CD8-positive, alpha-beta memory T cell (primary cell): ENCODE results near the gene TTC4. TPM values are rescaled to one million over a fixed set of nuclear protein-coding genes. Genes with fewer than 3 reads are reported as not detected.

ENCODE experiments used
- CTCF ChIA-PET: fragments of 350-600 bp; sonication (Branson Sonifier 250); formaldehyde crosslinking; loops from one replicate; lab custom pipeline; 2021; ENCODE audit warnings: antibody characterized with exemption; lab: Charles Lee
- POLR2A ChIA-PET: fragments of 350-600 bp; sonication (Branson Sonifier 250); formaldehyde crosslinking; loops from one replicate; lab custom pipeline; 2021; ENCODE audit warnings: antibody characterized with exemption; lab: Charles Lee
- DNase-seq, 5 donors: peaks; one replicate each; pipeline versions ENCODE4 v3.0.0 to v3.0.0-alpha.2; 2020 to 2022; ENCODE audit warnings: mixed read lengths in 1 of 5
- H3K27ac ChIP-seq: one replicate; pipeline ENCODE4 v1.7.0; 2013; ENCODE audit warnings: low read depth, mild to moderate bottlenecking, low read length, moderate library complexity
- H3K27me3 ChIP-seq: 2 replicates; pipeline ENCODE4 v1.7.0; 2013; ENCODE audit warnings: low read length, mild to moderate bottlenecking; ENCODE audit not compliant: insufficient read depth, poor library complexity, severe bottlenecking
- H3K36me3 ChIP-seq: 2 replicates; pipeline ENCODE4 v1.7.0; 2013; ENCODE audit warnings: mild to moderate bottlenecking, low read length, moderate library complexity; ENCODE audit not compliant: insufficient read depth
- H3K4me1 ChIP-seq: 2 replicates; pipeline ENCODE4 v1.7.0; 2013; ENCODE audit warnings: mild to moderate bottlenecking, low read length, moderate library complexity; ENCODE audit not compliant: insufficient read depth
- H3K4me3 ChIP-seq: 2 replicates; pipeline ENCODE4 v1.7.0; 2013; ENCODE audit warnings: mild to moderate bottlenecking, low read length
- H3K9me3 ChIP-seq: 2 replicates; pipeline ENCODE4 v1.7.0; 2013; ENCODE audit warnings: mild to moderate bottlenecking, low read length
- H3K27ac Mint-ChIP-seq, 8 donors: one replicate each; pipeline ENCODE4 v1.8.0; 2020 to 2021; ENCODE audit warnings: mixed read lengths in 8 of 8, mild to moderate bottlenecking in 6 of 8, inconsistent platforms in 3 of 8, moderate library complexity in 3 of 8
- H3K27me3 Mint-ChIP-seq, 2 donors: one replicate each; pipeline ENCODE4 v1.8.0; 2020 to 2021; ENCODE audit warnings: mixed read lengths in 2 of 2, mild to moderate bottlenecking in 1 of 2, moderate library complexity in 1 of 2
- H3K36me3 Mint-ChIP-seq, 3 donors: one replicate each; pipeline ENCODE4 v1.8.0; 2020 to 2021; ENCODE audit warnings: mixed read lengths in 3 of 3, inconsistent platforms in 1 of 3, mild to moderate bottlenecking in 1 of 3
- H3K4me1 Mint-ChIP-seq, 3 donors: one replicate each; pipeline ENCODE4 v1.8.0; 2020 to 2021; ENCODE audit warnings: mixed read lengths in 3 of 3, inconsistent platforms in 1 of 3, mild to moderate bottlenecking in 1 of 3
- H3K4me3 Mint-ChIP-seq, 7 donors: one replicate each; pipeline ENCODE4 v1.8.0; 2020 to 2021; ENCODE audit warnings: mixed read lengths in 7 of 7, mild to moderate bottlenecking in 6 of 7, moderate library complexity in 4 of 7, inconsistent platforms in 2 of 7
- H3K9me3 Mint-ChIP-seq, 5 donors: one replicate each; pipeline ENCODE4 v1.8.0; 2020 to 2022; ENCODE audit warnings: mixed read lengths in 5 of 5, mild to moderate bottlenecking in 3 of 5, moderate library complexity in 2 of 5, inconsistent platforms in 1 of 5
- polyA plus RNA-seq: library from polyadenylated mRNA; unstranded; fragments of 300-500 nt; fragmentation: Illumina TruSeq; gene quantifications from one replicate; pipeline ENCODE4 v1.2.3, GENCODE V29; 2021
- total RNA-seq, 2 experiments: library from RNA; stranded (reverse); gene quantifications; one replicate each; pipeline ENCODE4 v1.2.3, GENCODE V29; 2021

TTC4 gene
- total and polyA plus RNA-seq, 3 experiments from 2014 or later: 23.8 to 47.5 (median 47.0) TPM

DNA sequence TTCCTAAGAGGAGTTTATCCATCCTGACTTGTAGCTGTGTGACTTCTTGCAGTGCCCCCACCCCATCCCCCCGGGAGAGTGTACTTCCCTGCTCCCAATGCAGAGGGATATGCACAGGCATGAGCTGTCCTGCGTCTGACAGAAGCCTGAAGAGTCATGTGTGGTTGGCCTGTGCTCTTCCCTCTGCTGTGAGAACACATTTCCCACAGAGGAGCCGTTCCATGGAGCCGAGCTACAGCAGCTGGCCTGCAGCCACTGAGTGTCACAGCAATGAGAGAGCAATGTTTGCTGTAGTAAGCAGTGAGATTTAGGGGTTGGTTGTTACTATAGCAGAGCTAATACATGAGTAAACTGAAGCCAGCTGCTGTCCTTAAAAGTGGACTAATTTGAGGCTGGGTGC lies 26.6 kb downstream of the TTC4 start:
- peaks cover 0 to 66% (median 14%) of the 10 kb centered on the region in 3 donors for H3K36me3 Mint-ChIP-seq
- no peak overlapping the region for H3K27ac ChIP-seq
- ChIA-PET POLR2A (no interaction called here), CTCF (no interaction called here)
- no peak for DNase-seq
- H3K27me3 ChIP-seq: no peaks in the 10 kb centered on the region
- no peak overlapping the region for H3K27ac Mint-ChIP-seq
- H3K4me3 ChIP-seq: no peak overlapping the region
- no peak overlapping the region for H3K4me3 Mint-ChIP-seq
- H3K27me3 Mint-ChIP-seq: no peaks in the 10 kb centered on the region
- H3K9me3 Mint-ChIP-seq: no peaks in the 10 kb centered on the region
- no peaks in the 10 kb centered on the region for H3K9me3 ChIP-seq
- peaks cover 30% of the 10 kb centered on the region for H3K36me3 ChIP-seq
- no peaks in the 10 kb centered on the region for H3K4me1 ChIP-seq
- H3K4me1 Mint-ChIP-seq: no peaks in the 10 kb centered on the region

GRCh38 chr1:54743416-54744226 lies 28.0 kb downstream of the TTC4 start:
- DNase-seq: no peak
- H3K9me3 Mint-ChIP-seq: no peaks in the 10 kb centered on the region
- no peak overlapping the region for H3K27ac ChIP-seq
- H3K27ac Mint-ChIP-seq: peak overlapping the region in 1 of 8 donors; percentile 35
- peaks cover 30% of the 10 kb centered on the region for H3K36me3 ChIP-seq
- H3K4me3 Mint-ChIP-seq: no peak overlapping the region
- ChIA-PET POLR2A (no interaction called here), CTCF (no interaction called here)
- H3K9me3 ChIP-seq: no peaks in the 10 kb centered on the region
- no peaks in the 10 kb centered on the region for H3K27me3 ChIP-seq
- no peaks in the 10 kb centered on the region for H3K4me1 ChIP-seq
- no peaks in the 10 kb centered on the region for H3K4me1 Mint-ChIP-seq
- H3K4me3 ChIP-seq: no peak overlapping the region
- H3K27me3 Mint-ChIP-seq: no peaks in the 10 kb centered on the region
- H3K36me3 Mint-ChIP-seq: peaks cover 0 to 54% (median 11%) of the 10 kb centered on the region in 3 donors

GRCh38 chr1:54744696-54745095 lies 29.0 kb downstream of the TTC4 start:
- Histone ChIP-seq H3K4me1 (no peaks in the 10 kb centered on the region), H3K9me3 (no peaks in the 10 kb centered on the region), H3K36me3 (peaks cover 25% of the 10 kb centered on the region), H3K27me3 (no peaks in the 10 kb centered on the region), H3K4me3 (no peak overlapping the region), H3K27ac (no peak overlapping the region)
- Mint-ChIP-seq H3K4me1 (no peaks in the 10 kb centered on the region), H3K27me3 (no peaks in the 10 kb centered on the region), H3K4me3 (no peak overlapping the region), H3K9me3 (no peaks in the 10 kb centered on the region), H3K27ac (no peak overlapping the region), H3K36me3 (peaks cover 0 to 44% (median 11%) of the 10 kb centered on the region in 3 donors)
- no peak for DNase-seq
- ChIA-PET CTCF (no interaction called here), POLR2A (no interaction called here)

DNA sequence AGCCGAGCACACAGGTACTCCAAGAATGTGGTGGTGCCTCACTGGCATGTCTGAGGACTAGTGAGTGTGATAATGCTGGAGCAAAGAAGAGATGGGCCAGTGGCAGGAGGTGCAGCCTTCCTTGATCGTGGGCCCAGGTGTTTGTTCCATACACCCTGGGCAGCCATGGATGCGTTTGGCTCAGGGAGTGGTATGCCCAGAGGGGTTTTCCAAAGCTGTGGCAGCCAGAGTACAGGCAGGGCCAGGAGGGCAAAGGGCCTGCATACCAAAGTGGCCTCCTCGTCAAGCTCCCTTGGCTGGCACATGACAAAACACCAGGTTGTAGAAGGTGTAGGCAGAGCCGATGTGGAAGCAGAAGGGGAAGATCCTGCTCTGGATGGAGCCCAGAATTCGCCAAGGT lies 29.6 kb downstream of the TTC4 start:
- CTCF ChIA-PET: no interaction called here
- H3K27ac Mint-ChIP-seq: no peak overlapping the region
- H3K36me3 Mint-ChIP-seq: peaks cover 0 to 38% (median 11%) of the 10 kb centered on the region in 3 donors

DNA sequence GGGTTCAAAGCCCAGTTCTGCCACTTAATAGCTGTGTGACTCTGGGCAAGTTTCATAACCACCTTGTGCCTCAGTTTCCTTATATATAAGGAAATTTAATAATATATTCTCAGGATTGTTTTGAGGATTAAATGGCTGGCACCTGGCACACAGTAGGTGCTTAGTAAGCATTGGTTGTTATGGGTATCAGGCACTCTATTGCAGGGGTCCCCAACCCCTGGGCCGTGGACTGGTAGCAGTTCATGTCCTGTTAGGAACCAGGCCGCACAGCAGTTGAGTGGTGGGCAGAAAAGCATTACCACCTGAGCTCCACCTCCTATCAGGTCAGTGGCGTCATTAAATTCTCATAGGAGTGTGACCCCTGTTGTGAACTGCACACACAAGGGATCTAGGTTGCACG lies 30.2 kb downstream of the TTC4 start:
- CTCF ChIA-PET: no interaction called here
- Mint-ChIP-seq H3K27ac (no peak overlapping the region), H3K27me3 (no peaks in the 10 kb centered on the region), H3K4me3 (no peak overlapping the region), H3K9me3 (no peaks in the 10 kb centered on the region), H3K36me3 (peaks cover 0 to 32% (median 11%) of the 10 kb centered on the region in 3 donors), H3K4me1 (no peaks in the 10 kb centered on the region)
- H3K9me3 ChIP-seq: no peaks in the 10 kb centered on the region
- no peaks in the 10 kb centered on the region for H3K27me3 ChIP-seq
- H3K4me1 ChIP-seq: no peaks in the 10 kb centered on the region
- POLR2A ChIA-PET: no interaction called here
- DNase-seq: no peak
- no peak overlapping the region for H3K4me3 ChIP-seq
- H3K27ac ChIP-seq: no peak overlapping the region
- peaks cover 16% of the 10 kb centered on the region for H3K36me3 ChIP-seq

More for the DNA sequence above, 29.6 kb downstream of the TTC4 start:
- Histone ChIP-seq H3K9me3 (no peaks in the 10 kb centered on the region), H3K27me3 (no peaks in the 10 kb centered on the region), H3K36me3 (peaks cover 22% of the 10 kb centered on the region), H3K4me1 (no peaks in the 10 kb centered on the region), H3K4me3 (no peak overlapping the region), H3K27ac (no peak overlapping the region)
- Mint-ChIP-seq H3K27me3 (no peaks in the 10 kb centered on the region), H3K4me3 (no peak overlapping the region), H3K4me1 (no peaks in the 10 kb centered on the region), H3K9me3 (no peaks in the 10 kb centered on the region)
- DNase-seq: no peak
- POLR2A ChIA-PET: no interaction called here

GRCh38 chr1:54748094-54748835 lies 32.6 kb downstream of the TTC4 start:
- Histone ChIP-seq H3K27me3 (no peaks in the 10 kb centered on the region), H3K4me1 (no peaks in the 10 kb centered on the region), H3K4me3 (no peak overlapping the region), H3K27ac (no peak overlapping the region), H3K36me3 (no peaks in the 10 kb centered on the region), H3K9me3 (no peaks in the 10 kb centered on the region)
- H3K9me3 Mint-ChIP-seq: no peaks in the 10 kb centered on the region
- no peak for DNase-seq
- no peak overlapping the region for H3K27ac Mint-ChIP-seq
- no peaks in the 10 kb centered on the region for H3K4me1 Mint-ChIP-seq
- no peaks in the 10 kb centered on the region for H3K27me3 Mint-ChIP-seq
- CTCF ChIA-PET: no interaction called here
- no peak overlapping the region for H3K4me3 Mint-ChIP-seq
- POLR2A ChIA-PET: no interaction called here
- H3K36me3 Mint-ChIP-seq: peaks cover 0 to 9% (median 0%) of the 10 kb centered on the region in 3 donors

- no peaks in the 10 kb centered on the region for H3K9me3 Mint-ChIP-seq
- H3K27me3 Mint-ChIP-seq: no peaks in the 10 kb centered on the region
- no peak overlapping the region for H3K4me3 Mint-ChIP-seq
- ChIA-PET POLR2A (no interaction called here), CTCF (no interaction called here)
- H3K4me3 ChIP-seq: no peak overlapping the region
- no peaks in the 10 kb centered on the region for H3K36me3 ChIP-seq
- no peaks in the 10 kb centered on the region for H3K27me3 ChIP-seq
- H3K4me1 Mint-ChIP-seq: no peaks in the 10 kb centered on the region
- no peak overlapping the region for H3K27ac ChIP-seq
- no peak for DNase-seq
- no peaks in the 10 kb centered on the region for H3K9me3 ChIP-seq
- H3K4me1 ChIP-seq: no peaks in the 10 kb centered on the region
- no peak overlapping the region for H3K27ac Mint-ChIP-seq
- peaks cover 0 to 2% (median 0%) of the 10 kb centered on the region in 3 donors for H3K36me3 Mint-ChIP-seq
Measured at GRCh38 chr1:54750596-54750995, 34.9 kb downstream of the TTC4 start.

- no peak overlapping the region for H3K27ac Mint-ChIP-seq
- Histone ChIP-seq H3K36me3 (no peaks in the 10 kb centered on the region), H3K27me3 (no peaks in the 10 kb centered on the region), H3K27ac (no peak overlapping the region), H3K9me3 (no peaks in the 10 kb centered on the region), H3K4me1 (no peaks in the 10 kb centered on the region), H3K4me3 (no peak overlapping the region)
- no peaks in the 10 kb centered on the region for H3K9me3 Mint-ChIP-seq
- no peak for DNase-seq
- H3K4me3 Mint-ChIP-seq: no peak overlapping the region
- ChIA-PET POLR2A (no interaction called here), CTCF (no interaction called here)
- peaks cover 0 to 3% (median 2%) of the 10 kb centered on the region in 3 donors for H3K4me1 Mint-ChIP-seq
- no peaks in the 10 kb centered on the region for H3K27me3 Mint-ChIP-seq
- H3K36me3 Mint-ChIP-seq: peaks cover 0 to 9% (median 2%) of the 10 kb centered on the region in 3 donors
Measured at GRCh38 chr1:54751426-54751825, 35.8 kb downstream of the TTC4 start.
